DND-41 (cell line): Measurements from ENCODE around the gene FEN1.

Source experiments
- CTCF ChIP-seq: IDR thresholded peaks from 2 replicates; pipeline ENCODE4 v1.5.1; 2012; ENCODE audit warnings: borderline replicate concordance, low read length, moderate library complexity, mild to moderate bottlenecking; ENCODE audit not compliant: poor library complexity, severe bottlenecking; ENCODE audit errors: extremely low read depth
- EZH2 ChIP-seq: IDR thresholded peaks from 3 replicates; pipeline ENCODE4 v1.6.1; 2012; ENCODE audit warnings: borderline replicate concordance, low read depth, mild to moderate bottlenecking, moderate library complexity, low read length, inconsistent platforms; ENCODE audit not compliant: severe bottlenecking

GRCh38 chr11:61781585-61781984 is 11.1 kb upstream of the FEN1 start:
- TF ChIP-seq CTCF (no peak), EZH2 (no peak)
